Prostate gland (tissue), 2 donors: ENCODE data around the gene TAF4B.

Source experiments
- CTCF ChIP-seq, 4 experiments: fragments of 200-600 bp in 2 of 4; fragments of 450-650 bp in 2 of 4; sonication (generic) in 2 of 4; IDR thresholded peaks; 1 replicate in 3 of 4; 2 replicates in 1 of 4; pipeline ENCODE4 v1.5.1; 2016 to 2019; ENCODE audit warnings: antibody characterized with exemption in 4 of 4, mild to moderate bottlenecking in 2 of 4, moderate library complexity in 2 of 4
- POLR2A ChIP-seq: fragments of 450-650 bp; IDR thresholded peaks from one replicate; pipeline ENCODE4 v1.6.1; 2016; ENCODE audit warnings: antibody characterized with exemption, mild to moderate bottlenecking

GRCh38 chr18:26332991-26333390, 106.7 kb downstream of the TAF4B start:
- TF ChIP-seq CTCF (IDR thresholded peaks at IDR 0.05) (no peak), POLR2A (no peak)
